A172 (cell line): ENCODE results near the gene CFP. TPM values are rescaled to one million over a fixed set of nuclear protein-coding genes. Genes with fewer than 3 reads are reported as not detected.
A peak's percentile ranks its signal among the peaks of the same experiment; 100 is the strongest.

ENCODE experiments used
- DNase-seq: peaks from one replicate; pipeline ENCODE4 v3.0.0-alpha.2; 2015; ENCODE audit warnings: low spot score
- total RNA-seq: library from RNA; depleted of rRNA; stranded (reverse); fragments of >200 nt; shearing (Covaris generic); gene quantifications from 2 replicates; pipeline ENCODE4 v1.2.3, GENCODE V29; 2014

CFP gene
- total RNA-seq, 1 experiment from 2014 or later, result 0.05 TPM

DNA sequence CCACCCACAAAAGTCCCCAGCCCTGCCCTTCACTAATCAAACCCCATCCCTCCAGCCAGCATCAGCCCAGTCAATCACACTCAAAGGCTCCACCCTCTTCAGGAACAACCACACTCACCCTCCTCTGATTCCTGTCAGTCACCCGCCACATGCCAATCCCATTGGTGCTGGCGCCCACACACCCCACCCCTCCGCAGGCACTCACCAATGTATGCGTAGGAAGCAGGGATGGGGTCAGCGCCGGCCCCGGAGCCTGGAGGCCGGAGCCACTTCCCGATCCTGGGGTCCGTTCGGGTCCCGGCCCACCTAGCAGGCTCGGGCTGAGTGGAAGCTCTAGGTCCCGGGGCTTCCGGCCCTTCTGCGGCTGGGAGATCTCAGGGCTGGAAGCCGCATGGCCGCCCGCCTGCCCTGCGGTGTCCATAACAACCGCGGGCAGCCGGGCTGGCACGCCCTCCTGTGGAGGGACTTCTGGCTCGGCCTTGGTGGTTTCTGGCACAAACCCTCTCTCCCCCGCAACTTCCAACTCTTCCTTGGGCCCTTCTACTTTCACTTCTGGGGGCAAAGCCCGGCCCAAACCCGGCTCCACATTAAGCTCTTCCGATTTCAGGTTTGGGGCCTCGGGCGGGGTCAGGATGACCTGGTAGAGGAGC is 7.9 kb upstream of the CFP start:
- no peak for DNase-seq

DNA sequence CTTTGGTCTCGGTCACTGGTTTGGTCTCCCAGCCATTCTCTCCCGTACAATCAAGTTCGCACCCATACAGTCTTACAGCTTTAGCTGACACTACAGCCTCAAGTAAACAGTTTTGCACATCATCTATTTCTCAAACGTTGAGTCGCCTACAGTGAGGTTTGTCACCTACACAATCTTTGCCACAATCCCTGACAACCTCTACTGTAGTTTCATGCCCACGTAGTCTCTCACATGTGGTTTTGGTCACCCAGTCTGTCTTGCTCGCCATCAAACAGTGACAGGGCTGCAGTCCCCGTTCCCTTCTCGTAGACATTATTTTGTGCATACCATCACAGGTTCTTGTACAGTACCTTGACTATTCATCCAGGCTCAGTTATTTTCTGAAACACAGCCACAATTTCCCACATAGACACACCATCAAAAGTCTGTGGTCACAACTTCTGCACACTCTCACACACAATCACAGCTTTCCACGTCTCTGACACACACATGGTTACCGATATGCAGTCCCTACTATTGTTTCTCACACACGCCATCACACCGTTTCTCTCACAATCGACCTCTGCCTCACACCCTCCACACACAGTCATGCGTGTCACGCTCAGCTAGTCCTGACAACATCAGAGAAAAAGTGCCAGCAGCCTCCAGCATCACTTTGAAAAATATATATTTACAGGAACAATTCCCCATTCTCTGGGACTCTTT is 5.3 kb upstream of the CFP start:
- DNase-seq, result no peak

DNA sequence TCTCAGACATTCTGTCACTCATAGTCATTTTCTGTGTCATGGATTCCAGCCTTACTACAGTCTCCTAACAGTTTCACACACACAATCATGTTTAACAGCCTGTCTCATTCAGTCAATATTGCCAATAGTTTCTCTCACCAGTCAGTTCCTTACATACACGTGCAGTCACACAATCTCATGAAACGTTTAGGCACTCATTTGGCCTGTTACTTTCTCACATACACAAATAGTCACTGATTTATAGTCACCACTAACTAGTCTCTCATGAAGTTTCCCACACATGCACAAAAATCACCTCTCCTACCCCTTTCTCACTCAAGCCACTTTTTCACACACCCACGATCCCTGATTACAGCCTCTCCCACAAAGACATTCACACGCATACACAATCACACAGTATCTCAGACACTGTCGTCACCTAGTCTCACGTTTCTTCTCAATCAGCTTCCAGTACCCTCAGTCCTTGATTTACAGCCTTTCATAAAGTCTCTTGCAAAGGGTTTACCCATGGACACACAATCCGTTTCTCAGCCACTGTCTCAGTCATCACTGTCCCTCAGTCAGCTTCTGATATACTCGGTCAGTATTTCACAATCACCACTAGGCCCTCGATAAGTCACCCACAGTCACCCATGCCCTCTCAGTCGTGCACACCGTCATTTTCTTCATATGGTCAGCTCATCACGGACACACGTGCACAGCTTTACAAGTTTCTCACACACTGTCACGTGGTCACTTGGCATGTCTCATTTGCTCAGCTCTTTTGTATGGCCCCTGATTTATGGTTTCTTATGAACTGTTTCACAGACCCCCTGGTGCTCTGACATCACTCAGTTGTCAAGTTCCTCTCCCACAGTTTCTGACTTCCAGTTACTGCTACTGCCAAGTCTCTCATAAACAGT is 4.2 kb upstream of the CFP start:
- no peak for DNase-seq

DNA sequence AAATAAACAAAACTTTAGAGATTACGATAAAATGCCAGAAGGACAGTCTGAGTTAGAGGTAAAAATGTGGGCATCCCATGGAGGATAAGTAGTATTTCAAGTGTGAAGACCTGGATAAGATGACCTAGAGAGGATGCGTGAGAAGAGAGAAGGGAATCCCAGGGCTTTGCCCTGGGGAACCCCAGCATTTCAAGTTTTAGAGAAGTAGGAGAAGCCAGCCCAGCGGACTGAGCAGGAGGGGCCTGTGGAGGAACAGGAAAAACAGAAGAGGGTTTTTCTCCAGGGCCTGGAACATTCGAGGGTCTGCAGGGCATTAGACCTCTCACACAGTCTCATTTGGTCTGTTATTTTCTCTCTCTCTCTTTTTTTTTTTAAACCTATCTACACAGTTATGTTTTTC is 2.9 kb upstream of the CFP start:
- no peak for DNase-seq

DNA sequence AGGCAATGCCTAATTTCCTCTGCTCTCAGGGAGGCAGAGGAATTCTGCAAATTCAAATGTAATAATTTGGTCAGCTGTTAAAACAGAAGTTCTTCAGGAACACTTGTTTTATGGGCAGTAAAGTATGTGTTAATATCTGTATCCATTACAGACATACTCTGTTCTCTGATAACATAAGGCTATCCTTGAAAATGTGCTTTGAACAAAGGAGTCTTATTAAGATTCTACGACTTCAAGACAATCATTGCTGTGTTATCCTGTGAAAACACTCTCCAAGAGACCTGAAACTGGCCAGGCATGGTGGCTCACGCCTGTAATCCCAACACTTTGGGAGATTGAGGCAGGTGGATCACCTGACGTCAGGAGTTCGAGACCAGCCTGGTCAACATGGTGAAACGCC is 1.9 kb upstream of the CFP start:
- no peak for DNase-seq

DNA sequence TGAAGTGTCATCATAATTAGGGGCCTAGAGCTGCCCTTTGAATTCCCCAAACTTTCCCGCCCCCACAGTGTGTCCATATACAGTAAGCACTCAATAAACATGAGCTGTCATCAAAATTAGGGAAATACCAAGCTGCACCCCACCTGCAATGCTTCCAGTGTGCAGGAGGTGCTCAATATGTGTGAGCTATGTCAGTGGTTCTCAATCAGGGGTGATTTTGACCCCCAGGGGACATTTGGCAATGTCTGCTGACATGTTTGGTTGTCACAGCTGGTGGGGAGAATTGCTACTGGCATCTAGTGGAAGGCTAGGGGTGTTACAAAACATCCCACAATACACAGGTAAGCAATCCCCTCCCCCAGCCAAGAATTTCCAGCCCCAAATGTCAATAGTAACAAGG is 748 bp downstream of the CFP start:
- no peak for DNase-seq

DNA sequence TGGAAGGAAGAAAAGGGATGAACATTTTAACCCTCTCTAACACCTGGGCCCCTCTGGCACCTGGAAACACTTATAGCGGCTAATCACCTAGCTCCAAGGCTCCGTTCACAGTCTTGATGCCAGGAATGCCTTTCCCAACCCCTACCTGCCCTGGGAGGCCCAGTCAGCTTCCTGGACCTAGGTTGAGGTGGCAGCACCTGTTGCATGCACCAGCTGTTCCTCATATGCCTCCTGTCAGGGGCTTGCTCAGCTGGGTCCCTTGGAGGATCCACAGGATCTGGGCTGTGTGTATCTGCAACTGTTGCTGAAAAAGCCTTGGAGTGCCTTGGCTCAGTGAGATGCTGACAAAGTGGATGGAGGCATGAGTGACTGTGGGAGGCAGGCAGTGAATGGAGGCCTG is 4.4 kb downstream of the CFP start:
- no peak for DNase-seq

DNA sequence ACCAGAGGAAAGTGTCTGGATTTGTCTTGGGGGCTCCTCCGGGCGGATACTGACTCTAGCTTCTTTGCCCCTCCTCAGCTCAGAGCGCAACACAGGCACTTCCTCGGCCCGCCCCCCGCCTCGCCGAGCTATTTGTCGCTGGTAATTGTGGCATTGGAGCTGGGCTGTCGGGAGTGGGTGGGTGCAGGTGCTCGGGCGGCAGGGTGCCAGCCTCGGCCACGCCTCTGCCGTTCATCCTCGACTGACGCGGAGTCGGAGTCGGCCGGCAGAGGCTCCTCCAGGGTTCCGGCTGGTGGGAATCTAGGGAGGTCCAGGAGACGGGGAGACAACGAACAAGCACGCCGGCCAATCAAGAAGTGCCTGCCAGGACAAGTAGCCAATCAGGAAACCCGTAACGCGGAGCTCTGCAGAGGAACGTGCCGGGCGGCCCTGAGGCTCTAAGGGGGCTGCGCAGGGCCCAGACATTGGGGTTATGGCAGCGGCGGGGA is 6.1 kb downstream of the CFP start:
- DNase-seq, result no peak

DNA sequence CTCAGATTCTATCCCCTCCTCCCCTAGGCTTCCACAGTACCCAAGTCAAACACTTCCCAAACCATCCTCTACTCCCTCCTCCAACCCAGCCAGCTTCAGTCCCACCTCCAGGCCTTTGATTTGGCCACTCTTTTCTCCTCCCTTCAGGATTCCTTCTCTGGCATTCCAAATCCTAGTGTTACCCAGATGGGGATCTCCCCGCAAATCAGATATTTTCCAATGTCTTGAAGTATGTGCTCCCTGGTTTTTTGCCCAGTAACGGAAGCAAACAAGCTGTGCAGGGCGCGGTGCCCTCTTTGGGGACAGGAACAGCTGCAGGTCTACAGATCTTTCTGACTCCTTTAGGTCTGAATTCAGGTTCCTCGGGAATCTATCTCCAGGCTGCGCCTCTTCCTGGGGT is 7.9 kb downstream of the CFP start:
- no peak for DNase-seq

DNA sequence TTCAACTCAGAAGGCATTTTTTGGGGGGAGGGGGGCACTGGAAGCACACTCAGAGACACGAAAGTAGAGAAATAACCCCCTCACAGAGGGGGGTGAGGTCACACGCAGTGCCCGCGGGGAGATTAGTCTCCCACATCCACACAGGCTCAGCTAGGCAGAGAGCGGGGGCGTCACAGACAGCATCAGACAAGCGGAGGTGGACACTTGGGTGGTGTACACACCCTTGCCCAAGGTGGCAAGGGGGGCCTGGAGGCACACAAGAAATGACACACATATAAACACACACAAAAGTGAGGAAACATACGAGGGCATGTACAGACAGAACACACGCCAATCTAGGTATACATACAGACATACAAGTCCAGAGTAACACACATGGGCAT is 9.4 kb downstream of the CFP start:
- no peak for DNase-seq

DNA sequence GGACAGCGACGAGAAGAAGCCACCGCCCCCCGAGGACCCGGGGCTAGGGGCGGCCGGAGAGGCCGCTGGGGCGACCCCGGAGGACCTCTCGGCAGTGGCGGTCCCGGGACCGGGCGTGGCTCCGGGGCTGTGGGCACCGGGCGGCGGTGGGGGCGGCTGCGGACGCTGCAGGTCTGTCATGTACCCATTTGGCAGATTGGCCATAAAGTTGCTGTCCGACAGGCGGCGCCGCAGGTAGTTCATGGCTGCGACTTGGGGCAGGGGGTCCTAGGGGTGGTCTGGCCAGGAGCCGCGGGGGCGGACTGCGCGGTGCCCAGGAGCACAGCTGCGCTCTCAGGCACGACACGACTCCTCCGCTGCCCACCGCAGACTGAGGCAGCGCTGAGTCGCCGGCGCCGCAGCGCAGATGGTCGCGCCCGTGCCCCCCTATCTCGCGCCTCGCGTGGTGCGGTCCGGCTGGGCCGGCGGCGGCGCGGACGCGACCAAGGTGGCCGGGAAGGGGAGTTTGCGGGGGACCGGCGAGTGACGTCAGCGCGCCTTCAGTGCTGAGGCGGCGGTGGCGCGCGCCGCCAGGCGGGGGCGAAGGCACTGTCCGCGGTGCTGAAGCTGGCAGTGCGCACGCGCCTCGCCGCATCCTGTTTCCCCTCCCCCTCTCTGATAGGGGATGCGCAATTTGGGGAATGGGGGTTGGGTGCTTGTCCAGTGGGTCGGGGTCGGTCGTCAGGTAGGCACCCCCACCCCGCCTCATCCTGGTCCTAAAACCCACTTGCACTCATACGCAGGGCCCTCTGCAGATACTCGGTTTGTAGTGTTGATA is 10.0 kb downstream of the CFP start, which contains the start of gene SYN1:
SYN1 (minus strand) TSS at position 372 of the 817 bp plus-strand sequence; CDS start at position 243, 129 bp downstream.
- DNase-seq, result peak; percentile 53

DNA sequence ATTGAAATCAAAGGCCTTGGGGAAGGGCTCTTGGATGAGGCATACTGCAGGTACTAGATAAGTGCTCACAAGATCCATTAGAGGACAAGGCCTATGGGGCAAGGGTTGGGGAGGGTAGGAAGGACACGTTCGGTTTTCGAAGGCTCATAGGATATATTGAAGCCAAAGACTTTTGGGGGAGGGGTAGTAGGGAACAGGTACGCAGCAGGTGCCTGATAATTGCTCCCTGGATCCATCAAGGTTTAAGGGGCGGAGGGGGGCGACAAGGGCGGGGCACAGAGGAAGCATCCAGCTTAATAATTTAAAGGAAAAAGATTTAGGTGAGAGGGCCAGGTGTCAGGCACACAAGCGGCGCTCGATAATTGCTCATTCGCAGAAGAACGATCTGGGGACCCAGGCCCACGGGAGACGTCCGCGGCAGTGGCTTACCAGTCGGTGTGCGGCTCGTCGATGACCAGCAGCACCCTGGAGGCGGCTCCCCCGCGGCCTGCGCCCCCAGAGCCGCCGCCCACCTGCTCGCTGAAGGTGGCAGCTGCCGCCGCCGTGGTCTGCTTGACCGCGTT is 10.7 kb downstream of the CFP start:
- no peak for DNase-seq

DNA sequence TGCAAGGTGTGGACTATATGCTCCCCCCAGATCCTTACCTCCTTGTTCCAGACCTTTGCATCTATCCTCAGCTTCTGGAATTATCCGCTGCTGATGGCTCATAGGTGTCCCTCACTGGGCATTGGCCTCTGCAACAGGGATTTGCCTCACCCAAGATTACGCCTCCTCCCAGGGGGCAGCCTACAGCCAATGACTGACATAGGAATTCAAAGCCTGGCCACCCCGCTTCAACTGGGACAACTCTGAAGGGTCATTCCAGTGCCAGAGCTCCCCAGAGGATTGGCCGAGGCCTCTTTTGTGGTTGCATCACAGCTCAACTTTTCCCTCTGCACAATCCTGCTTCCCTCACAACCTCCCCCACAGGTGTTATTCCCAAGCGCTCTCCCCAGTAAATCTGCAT is 15.1 kb downstream of the CFP start:
- no peak for DNase-seq

DNA sequence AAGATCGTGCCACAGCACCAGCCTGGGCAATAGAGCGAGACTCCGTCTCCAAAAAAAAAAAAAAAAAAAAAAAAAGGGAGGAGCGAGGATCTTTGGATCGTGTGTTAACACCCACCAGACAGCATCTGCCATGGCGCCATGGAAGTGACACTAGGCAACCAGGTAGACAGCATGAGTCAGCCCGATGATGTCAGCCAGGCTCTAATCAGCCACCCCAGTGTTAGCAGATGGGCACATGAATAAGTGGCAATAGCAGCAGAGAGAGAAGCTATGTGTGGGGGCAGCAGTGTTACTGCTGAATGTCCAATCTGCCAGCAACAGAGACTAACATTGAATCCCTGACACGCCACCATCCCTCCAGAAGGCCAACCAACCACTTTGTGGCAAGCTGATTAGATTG is 16.6 kb downstream of the CFP start:
- DNase-seq, result no peak

DNA sequence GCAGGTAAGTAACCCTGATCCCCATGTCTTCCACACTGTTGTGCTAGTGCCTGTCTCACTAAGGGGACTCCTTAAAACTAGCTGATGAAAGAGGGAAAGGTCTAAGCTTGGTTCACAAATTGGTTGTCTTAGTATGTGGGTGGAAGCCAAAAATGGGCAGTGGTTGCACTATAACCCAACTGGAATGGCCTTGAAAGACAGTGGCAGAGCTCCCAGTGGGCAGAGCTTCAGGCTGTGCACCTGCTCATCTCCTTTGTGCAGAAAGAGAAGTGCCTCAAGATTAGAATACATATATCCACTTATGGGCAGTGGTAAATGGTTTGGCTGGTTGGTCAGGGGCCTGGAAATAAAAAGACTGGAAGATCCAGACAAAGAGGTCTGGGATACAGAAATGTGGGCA is 17.3 kb downstream of the CFP start:
- DNase-seq, result no peak

DNA sequence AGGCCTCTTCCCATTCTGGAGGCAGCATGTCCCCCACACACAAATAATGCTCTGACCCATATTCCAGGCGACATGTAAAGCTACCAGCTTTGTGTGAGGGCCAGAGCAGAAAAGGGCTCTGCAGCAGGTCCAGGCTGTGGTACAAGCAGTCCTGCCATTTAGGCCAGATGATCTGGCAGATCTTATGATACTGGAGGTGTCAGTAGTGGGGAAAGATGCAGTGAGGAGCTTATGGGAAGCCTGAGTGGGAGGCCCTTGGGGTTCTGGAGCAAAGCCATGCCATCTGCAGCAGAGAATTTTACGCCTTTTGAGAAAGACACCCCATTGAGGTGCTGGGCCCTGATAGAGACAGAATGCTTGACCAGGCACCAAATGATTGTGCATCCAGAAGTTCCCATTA is 17.8 kb downstream of the CFP start:
- DNase-seq, result no peak

DNA sequence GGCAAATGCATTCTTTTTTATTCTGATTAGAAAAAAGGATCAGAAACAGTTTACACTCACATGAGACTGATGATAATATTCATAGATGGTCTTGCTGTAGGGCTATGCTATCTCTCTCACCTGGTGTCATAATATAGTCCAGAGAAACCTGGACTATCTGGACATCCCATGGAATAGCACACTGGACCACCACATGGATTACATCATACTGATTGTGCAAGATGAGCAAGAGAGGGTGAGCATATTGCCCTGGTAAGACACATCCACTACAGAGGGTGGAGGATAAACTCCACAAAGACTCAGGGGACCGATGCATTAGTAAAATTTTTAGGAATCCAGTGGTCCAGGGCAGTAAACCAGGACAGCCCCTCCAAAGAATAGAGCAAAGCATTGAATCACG is 18.2 kb downstream of the CFP start:
- no peak for DNase-seq

DNA sequence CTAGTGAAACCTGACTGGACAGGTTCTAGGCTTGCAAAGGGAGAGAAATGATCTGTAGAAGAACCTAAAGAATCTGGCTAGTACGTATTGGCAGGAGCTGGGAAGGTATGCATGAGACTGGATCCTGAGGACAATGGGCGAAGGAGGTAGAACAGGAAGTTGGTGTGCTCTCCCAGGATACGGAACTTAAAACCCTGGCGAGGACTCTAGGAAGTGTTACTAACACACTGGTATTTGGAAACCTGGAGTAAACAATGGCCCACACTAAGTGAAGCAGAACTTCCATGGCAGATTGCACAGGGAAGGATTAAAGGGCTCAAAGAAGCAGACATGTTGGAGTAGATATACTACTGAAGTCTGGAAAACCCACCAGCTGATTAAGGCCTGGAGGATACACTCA is 19.2 kb downstream of the CFP start:
- DNase-seq, result no peak

DNA sequence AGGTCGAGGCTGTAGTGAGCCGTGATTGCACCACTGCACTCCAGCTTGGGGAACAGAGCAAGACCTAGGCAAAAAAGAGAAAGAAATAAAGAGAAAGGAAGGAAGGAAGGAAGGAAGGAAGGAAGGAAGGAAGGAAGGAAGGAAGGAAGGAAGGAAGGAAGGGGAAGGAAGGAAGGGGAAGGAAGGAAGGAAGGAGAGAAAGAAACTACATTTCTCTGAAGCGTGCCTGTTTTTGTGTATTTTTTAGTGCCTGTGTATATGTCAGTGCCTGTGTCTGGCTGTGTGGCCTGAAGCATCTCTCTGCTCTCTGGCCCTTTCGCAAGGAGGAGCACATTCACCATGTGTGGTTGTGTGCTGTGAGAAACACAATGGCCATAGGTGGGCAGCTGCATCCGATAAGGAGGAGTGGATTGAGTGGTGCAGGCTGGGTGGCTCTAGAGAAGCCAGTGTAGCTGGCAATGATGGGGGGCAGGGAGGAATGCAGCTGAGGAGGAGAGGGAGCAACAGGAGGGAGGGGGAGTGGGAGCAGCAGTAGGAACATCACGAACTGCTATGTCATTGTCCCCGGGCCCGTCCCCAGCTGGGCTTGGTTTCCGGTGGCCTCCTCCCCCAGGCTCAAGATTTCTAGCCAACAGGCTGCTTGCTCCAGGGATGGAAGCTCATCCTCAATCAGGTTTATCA is 21.5 kb downstream of the CFP start:
- DNase-seq, result no peak

DNA sequence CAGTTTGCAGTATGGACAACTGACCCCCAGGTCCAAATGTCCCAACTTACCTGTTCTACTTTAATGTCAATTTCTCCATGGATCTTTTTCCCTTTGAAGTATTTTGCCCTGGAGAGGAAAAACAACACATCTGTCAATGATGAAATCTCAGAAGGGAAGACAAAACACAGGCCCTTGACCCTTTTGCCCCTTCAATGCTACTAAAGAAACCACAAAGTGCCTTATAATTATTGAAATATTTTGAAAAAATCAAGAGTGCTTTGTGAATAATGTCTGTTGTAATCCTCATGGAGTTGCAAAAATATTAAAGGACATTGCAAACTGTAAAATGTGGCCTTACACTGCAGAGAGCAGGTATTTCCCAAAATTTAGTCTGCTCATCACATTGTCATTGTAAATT is 22.6 kb downstream of the CFP start:
- no peak for DNase-seq

DNA sequence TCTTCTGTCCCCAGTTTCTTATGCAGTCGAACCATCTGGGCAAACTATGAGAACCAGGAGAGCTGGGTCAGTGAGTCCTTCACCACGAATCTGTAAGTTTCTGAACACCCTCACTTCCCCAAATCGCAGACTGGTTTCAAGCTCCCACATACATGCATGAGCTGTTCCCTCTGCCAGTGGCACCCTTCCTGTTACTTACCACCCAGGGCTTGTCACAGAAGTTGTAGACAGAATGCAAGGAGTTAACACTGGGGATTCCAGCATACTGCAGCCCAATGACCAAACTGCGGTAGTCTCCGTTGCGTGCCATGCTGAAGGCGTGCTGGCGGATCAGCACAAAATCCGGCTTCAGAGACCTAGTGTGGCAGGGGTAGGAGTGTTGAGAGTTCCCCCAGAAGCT is 24.7 kb downstream of the CFP start:
- DNase-seq, result no peak
